Astrocyte (in vitro differentiated cells and primary cell): ENCODE data around the gene DPP4.

Experiments used
- EZH2 ChIP-seq: IDR thresholded peaks from 2 replicates; pipeline ENCODE4 v1.6.1; 2012; ENCODE audit warnings: mild to moderate bottlenecking, low read length, inconsistent platforms; ENCODE audit not compliant: insufficient read depth
- TF ChIP-seq, protein P1 (sequence below): IDR thresholded peaks from 2 replicates; pipeline ENCODE4 v1.5.1; 2011; ENCODE audit warnings: low read depth, mild to moderate bottlenecking, inconsistent platforms, low read length, moderate library complexity; ENCODE audit not compliant: insufficient read depth

DNA sequence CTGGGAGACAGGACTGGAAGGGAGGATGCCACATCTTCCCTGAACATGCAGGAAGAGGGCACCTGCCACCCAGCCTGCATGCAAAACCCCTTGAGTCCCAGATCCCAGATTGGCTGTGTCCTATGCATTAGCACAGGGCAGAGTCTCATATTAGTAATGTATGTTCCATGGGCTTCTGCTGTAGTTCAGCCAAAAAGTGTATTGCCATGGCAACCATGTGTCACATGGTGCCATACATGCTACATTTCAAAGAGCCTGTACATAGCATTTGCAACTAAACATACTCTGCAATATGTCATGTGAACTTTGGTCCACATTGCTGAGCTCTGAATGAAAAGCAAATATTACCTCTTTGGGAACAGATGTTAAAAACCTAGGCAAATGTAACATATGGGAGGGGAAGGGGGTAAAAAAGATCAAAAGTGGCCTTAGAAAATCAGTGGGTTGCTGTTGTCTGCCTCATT, 78.4 kb downstream of the DPP4 start:
- TF ChIP-seq EZH2: no peak
- TF ChIP-seq, protein P1, sequence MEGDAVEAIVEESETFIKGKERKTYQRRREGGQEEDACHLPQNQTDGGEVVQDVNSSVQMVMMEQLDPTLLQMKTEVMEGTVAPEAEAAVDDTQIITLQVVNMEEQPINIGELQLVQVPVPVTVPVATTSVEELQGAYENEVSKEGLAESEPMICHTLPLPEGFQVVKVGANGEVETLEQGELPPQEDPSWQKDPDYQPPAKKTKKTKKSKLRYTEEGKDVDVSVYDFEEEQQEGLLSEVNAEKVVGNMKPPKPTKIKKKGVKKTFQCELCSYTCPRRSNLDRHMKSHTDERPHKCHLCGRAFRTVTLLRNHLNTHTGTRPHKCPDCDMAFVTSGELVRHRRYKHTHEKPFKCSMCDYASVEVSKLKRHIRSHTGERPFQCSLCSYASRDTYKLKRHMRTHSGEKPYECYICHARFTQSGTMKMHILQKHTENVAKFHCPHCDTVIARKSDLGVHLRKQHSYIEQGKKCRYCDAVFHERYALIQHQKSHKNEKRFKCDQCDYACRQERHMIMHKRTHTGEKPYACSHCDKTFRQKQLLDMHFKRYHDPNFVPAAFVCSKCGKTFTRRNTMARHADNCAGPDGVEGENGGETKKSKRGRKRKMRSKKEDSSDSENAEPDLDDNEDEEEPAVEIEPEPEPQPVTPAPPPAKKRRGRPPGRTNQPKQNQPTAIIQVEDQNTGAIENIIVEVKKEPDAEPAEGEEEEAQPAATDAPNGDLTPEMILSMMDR: no peak
